ENCODE data around the gene ZFP1.

Gene ZFP1

DNA sequence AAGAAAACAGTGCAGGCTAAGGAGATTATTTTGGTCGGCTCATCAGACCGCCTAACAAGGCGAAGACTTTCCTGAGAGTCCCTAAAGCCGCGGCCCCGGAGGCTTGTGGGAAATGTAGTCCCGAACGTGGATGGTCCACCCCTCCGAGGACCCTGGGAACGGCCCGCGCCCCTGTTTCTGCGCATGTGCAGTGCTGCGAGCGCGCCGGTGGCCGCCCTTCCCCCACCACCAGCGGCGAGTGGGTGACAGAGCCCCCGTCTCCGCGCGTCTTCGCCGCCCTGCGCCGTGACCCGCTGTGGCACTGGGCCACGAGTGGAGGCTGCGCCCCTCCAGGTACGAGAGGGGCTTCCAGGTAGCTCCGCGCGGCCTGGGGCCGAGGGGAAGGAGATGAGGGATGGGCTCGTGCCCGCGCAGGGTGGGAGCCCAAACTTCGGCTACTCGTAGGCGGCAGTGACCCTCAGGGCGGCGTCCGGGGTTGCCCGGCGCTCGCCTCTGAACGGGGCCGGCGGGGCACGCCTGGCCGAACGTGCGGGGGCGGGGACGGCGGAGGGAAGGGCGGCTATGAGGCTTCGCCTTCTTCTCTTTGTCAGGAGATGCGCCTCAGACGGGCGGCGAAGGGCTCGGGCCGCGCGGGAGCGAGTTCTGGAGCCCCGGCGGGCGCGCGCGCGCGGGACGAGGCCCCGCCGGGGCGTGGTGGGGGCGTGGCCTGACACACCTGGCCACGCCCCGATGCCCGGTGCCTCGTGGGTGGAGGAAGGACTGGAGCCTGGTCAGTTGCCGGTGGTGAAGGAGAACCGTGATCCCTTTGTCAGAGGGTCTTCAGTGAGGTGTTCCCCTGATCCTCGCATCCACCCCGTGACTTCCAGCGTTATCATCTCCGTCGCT lies at the start of gene ZFP1:
TSS of gene ZFP1 (plus strand) at position 214 of the 885 bp plus-strand sequence. CDS start 4,428 bp downstream, outside the sequence.
- peak; percentile 91 for DNase-seq (ENCODE audit: low spot score)

DNA sequence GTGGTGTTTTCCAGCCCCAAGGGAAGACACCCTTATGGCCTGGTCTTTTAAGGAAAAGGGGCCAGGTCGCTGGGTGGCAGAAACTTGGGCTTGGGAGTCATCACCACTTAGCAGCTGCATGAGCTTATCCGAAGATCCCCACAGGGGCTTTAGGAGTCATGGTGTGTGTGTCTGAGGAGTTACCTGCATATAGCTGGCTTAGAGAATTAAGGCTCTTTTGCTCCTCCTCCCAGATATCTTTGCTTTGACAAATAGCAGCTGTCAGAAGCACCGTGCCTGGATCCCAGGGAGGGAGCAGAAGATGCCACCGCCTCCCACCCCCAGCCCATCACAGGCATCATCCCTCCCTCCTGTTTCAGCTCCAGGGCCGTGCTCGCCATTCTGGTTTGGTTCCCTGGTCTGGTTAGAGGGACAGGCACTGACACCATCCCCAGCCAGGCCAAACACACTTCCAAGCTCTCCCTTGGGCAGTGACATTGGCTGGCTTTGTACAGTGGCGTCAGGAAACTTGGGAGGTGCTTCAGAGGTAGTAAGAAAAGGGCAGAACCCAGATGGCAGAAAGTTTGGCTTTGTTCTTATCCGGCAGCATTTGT lies 49.2 kb upstream of the ZFP1 start:
- no peak for DNase-seq (ENCODE audit: low spot score)

DNA sequence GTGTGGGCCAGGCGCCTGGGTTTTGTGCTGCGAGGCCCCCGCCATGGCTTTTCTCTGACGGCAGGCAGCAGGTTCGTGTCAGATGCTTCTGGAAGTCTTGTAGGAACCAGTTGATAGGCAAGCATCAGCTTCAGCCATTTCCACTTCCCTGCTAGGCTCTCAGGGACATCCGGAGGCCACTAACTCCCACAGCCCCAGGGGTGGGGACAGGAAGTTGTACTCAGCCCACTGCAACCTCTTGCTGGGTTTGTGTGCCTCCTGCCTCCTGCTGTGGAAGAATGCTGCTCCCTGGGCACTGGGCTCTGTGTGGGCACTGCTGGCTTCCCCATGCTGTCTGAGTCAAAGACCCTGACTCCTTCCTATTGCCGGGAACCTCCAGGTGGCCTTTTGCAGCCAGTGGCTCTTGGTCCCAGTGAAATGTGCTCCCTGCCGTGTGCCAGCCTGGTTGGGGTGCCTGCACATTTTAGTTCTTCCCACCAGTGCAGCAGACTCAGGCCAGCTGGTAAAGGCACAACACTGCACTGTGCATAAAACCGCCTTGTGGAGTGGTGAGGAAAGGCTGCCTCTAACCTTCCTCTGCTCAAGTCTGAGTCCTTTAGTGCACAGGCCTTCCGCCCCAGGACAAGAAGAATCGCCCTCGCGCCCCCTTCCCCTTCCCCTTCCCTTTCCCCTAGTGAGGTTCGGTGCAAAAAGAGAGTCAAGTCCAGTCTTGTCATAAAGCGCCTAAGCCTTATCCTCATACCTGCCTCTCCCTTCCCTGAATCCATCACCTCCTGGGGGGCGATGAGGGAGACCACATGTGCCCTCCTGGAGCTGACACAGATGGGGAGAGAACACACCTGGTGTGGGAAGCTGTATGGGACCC lies 48.4 kb upstream of the ZFP1 start:
- no peak for DNase-seq (ENCODE audit: low spot score)

GRCh38 chr16:75100603-75100990 lies 47.7 kb upstream of the ZFP1 start:
- no peak for DNase-seq (ENCODE audit: low spot score)

- DNase-seq (ENCODE audit: low spot score) = no peak
These were observed 46.7 kb upstream of the ZFP1 start for GRCh38 chr16:75101635-75102034.

- no peak for DNase-seq (ENCODE audit: low spot score)
These were observed 45.7 kb upstream of the ZFP1 start for GRCh38 chr16:75102595-75102994.

GRCh38 chr16:75103994-75104393 lies 44.3 kb upstream of the ZFP1 start:
- no peak for DNase-seq (ENCODE audit: low spot score)

DNA sequence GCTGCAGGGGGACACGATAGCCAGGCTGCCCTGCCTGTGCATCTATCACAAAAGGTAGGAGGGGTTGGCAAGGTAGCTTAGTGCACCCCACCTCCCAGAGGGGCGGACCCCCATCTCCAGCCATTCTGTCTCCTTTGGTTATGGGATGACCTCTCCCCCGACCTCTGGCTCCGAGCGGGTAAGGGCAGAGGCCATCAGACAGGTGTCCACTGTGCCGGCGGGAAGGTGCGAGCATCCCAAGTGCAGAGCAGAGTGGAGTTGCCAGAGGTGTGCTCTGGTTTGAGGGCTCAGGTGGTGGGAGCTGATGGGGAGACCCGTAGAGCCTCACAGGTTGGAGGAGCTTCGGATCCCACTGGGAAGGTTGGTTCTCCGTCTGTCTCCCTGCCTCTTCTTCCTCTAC lies 43.5 kb upstream of the ZFP1 start:
- DNase-seq (ENCODE audit: low spot score) = no peak

DNA sequence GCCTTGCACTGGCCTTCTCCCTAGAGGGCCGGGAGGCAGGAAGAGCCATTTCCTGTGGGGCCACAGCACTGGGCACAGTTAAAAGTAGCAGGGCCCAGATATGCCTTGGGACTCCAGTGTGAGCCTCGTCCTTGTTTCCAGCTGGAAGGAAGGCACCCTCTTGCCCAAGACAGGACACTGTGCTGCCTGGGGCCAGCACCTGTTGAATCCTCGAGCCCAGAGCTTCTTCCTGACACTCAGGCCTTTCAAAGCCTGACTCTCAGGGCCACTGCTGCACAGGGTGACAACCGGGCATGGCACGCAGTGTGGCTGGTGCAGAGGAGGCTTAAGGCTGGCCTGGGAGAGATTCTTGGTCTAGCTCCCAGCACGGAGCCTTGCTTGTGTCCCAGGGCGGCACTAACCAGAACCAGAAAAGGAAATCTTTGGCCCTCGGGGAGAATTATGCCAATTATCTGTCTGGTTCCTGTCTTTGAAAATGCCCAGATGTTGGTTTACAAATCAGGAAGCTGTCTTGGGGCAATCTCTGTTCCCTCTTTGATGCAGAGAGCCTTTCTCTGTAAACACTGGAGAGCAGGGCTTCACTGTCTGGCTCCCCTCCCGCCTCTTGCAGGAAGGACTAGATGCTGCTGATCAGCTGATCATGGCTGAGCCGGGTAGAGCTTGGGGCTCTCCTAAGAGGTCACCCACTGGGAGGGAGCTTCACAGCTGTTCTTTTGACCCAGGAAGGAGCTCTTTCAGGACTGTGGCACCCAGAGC lies 42.8 kb upstream of the ZFP1 start:
- DNase-seq (ENCODE audit: low spot score) = no peak

GRCh38 chr16:75106351-75107274 lies 41.7 kb upstream of the ZFP1 start:
- no peak for DNase-seq (ENCODE audit: low spot score)

DNA sequence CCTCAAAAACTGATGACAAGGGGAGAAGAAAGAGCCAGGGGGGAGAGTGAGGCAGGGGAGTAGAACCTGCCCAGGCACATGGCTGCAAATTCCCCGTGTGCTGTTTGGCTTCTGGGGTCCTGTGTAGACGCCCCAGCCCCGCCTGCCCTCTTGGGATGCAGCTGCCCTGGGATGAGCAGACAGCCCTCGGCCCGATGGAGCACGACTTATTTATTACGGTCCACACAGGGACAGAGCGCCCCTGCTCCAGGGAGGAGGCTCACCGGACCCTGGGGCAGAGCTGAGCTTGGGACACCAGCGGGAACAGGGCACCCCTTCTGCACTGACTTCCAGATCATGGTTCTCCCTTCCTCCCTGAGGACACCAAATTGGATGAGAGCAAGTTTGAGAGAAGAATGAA lies 40.8 kb upstream of the ZFP1 start:
- DNase-seq (ENCODE audit: low spot score) = no peak

DNA sequence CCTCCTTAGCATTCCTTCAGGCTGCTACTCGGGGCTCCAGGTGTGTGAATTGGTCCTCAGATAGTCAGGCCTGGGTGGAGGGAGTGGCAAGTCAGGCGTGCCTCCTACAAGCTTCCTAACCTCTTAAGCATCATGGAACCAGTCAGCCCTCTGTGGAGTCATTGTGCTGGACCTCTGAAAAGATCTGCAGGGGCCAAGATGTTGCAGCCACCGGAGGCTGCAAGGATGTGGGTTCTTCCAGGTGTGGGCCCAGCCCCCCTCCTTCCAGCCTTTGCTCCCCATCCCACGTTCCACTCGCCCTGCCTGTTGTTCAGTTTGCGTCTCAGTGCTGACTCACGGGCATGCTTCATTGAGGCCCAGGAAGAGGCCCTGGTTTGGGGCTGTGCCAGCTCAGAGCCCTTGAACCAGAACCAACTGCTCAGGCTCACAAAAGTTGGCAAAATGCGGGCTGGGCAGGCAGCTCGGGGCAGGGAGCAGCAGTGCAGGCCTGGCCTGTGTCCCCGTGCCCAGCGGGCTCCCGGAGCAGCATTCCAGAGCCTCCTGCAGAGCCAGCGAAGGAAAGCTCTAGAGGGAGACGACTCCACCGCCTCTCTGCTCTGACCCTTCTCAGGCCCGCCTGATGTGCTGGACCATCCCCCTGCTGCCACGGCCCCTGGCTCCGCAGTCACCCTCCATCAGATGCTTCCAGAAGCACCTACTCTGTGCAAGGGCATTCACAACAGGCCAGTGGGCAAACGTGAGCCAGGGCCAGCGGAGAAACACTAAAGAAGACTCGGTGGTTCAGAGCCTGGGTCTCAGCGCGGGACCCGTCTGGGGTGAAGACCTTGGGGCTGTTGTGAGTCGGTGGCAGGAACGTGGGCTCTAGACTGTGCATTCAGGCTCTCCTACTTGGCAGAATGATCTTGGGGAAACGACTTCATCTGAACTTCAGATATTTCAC lies 39.3 kb upstream of the ZFP1 start:
- DNase-seq (ENCODE audit: low spot score) = no peak

DNA sequence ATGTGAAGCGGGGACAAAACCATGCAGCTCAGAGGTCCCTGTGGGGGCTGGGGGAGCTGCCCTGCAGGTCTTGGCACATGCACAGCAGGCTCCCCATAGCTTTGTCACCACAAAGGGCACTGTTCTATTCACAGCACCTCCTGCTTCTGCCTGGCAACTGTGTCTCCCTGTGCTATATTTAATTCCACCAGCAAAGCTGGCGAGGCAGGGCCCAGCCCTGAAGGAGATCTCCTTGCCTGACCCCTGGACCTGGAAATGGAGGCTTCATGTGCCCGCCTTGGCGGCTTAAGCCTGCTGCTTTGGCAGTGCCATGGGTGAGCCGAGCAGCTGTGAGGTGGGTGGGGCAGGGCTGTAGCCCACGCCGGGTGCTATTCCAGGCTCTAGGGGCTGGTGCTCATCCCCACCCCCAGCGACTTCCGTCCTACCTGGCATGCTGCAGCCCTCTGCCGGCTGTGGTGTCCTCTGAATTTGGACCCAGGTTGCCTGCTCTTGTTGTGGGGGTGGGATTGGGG lies 38.5 kb upstream of the ZFP1 start:
- no peak for DNase-seq (ENCODE audit: low spot score)

- peak; percentile 87 for DNase-seq (ENCODE audit: low spot score)
These were observed 37.4 kb upstream of the ZFP1 start for GRCh38 chr16:75110637-75111513.

- no peak for DNase-seq (ENCODE audit: low spot score)
These were observed 36.8 kb upstream of the ZFP1 start for GRCh38 chr16:75111514-75111940.

GRCh38 chr16:75111961-75112733 lies 36.2 kb upstream of the ZFP1 start:
- DNase-seq (ENCODE audit: low spot score) = peak; percentile 14

DNA sequence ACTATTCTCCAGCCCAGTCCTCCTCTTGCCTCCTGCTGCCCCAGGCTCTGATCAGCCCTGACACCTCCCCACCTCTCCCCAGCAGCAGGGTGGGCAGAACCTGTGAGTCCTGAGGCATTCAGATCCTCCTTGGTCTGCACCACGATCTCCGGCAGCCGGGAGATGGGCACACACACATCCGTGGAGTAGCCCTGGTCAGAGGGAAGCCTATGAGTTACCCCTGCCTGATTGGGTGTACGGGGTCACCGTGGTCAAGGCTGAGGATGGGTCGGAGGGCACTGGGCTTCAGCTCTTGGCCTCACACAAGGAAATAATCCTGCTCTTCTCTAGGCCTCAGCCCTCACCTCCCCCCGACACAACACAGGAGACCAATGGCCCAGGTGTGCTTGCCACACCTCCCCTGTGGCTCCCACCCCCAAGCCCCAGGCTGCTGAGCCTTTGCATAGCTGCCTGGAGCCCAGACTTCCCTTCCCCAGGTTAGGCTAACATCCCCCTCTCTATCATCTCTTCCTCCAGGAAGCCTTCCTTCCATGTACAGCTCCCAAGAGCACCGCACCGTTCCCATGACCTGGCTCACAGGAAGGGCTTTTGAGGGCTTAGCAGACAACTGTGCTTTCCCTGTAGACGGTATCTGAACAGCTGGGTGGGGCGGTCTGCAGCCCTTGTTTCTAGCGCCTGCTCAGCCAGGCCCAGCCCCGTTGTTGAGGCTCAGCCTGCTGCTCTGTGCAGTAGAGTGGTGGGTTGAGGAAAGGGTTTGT lies 35.4 kb upstream of the ZFP1 start:
- DNase-seq (ENCODE audit: low spot score) = no peak

All from HuH-7.5 (cell line).